NT2/D1 (cell line): ENCODE results near the gene IDH2.

Experiments used
- YY1 ChIP-seq: IDR thresholded peaks from 2 replicates; pipeline ENCODE4 v1.6.1; 2011; ENCODE audit not compliant: insufficient read length, insufficient read depth
- ZNF274 ChIP-seq: IDR thresholded peaks from 2 replicates; pipeline ENCODE4 v1.6.1; 2011; ENCODE audit warnings: mild to moderate bottlenecking, low read depth, low read length

DNA sequence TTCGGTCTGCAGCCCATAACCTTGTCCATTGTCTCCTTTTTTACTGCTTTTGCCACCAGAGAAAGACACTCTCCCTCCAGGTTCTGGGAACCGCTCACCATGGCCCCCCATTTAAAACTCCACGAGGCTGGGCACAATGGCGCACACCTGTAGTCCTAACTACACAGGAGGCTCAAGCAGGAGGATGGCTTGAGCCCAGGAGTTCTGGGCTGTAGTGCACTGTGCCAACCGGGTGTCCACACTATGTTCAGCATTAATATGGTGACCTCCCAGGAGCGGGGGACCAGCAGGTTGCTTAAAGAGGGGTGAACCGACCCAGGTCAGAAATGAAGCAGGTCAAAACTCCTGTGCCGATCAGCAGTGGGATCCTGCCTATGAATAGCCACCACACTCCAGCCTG is 28.0 kb upstream of the IDH2 start:
- no peak for TF ChIP-seq YY1
- TF ChIP-seq ZNF274 = no peak
